Astrocyte (in vitro differentiated cells and primary cell): Measurements from ENCODE around the gene VWA5B1. TPM values are rescaled to one million over a fixed set of nuclear protein-coding genes. Genes with fewer than 3 reads are reported as not detected.
A peak's percentile ranks its signal among the peaks of the same experiment; 100 is the strongest.

Experiments used
- DNase-seq: peaks from one replicate; pipeline ENCODE4 v3.0.0-alpha.2; 2010; ENCODE audit warnings: low read depth
- FAIRE-seq: peaks from 2 replicates; lab custom pipeline; 2011; peaks lifted over from hg19 to GRCh38; lab: Jason Lieb, UNC
- H2AFZ ChIP-seq: 2 replicates; pipeline ENCODE4 v1.6.0; 2012; ENCODE audit warnings: low read depth, low read length, inconsistent platforms
- H3K27ac ChIP-seq: 2 replicates; pipeline ENCODE4 v1.5.1; 2011; ENCODE audit warnings: low read depth, low read length, inconsistent platforms
- H3K27me3 ChIP-seq: 2 replicates; pipeline ENCODE4 v1.6.0; 2011; ENCODE audit warnings: low read length, inconsistent platforms; ENCODE audit not compliant: insufficient read depth
- H3K36me3 ChIP-seq: 2 replicates; pipeline ENCODE4 v1.5.1; 2011; ENCODE audit warnings: low read length, inconsistent platforms; ENCODE audit not compliant: insufficient read depth
- H3K4me1 ChIP-seq: 2 replicates; pipeline ENCODE4 v1.5.1; 2011; ENCODE audit warnings: low read length, inconsistent platforms; ENCODE audit not compliant: insufficient read depth
- H3K4me2 ChIP-seq: 2 replicates; pipeline ENCODE4 v1.6.0; 2012; ENCODE audit warnings: low read length, inconsistent platforms
- H3K4me3 ChIP-seq: 2 replicates; pipeline ENCODE4 v1.5.1; 2011; ENCODE audit warnings: low read depth, mild to moderate bottlenecking, low read length, inconsistent platforms; ENCODE audit not compliant: insufficient read depth
- H3K79me2 ChIP-seq: 2 replicates; pipeline ENCODE4 v1.6.0; 2012; ENCODE audit warnings: mild to moderate bottlenecking, low read length, inconsistent platforms; ENCODE audit not compliant: insufficient read depth
- H3K9ac ChIP-seq: 2 replicates; pipeline ENCODE4 v1.6.0; 2012; ENCODE audit warnings: mild to moderate bottlenecking, low read length, inconsistent platforms
- H3K9me3 ChIP-seq: 2 replicates; pipeline ENCODE4 v1.5.1; 2012; ENCODE audit warnings: low read depth, mild to moderate bottlenecking, low read length, inconsistent platforms; ENCODE audit not compliant: insufficient read depth
- H4K20me1 ChIP-seq: 2 replicates; pipeline ENCODE4 v1.6.0; 2012; ENCODE audit warnings: low read length, inconsistent platforms; ENCODE audit not compliant: insufficient read depth
- H3K27ac Mint-ChIP-seq: one replicate; pipeline ENCODE4 v1.8.0; 2021; ENCODE audit warnings: mild to moderate bottlenecking, mixed read lengths; ENCODE audit not compliant: unreplicated experiment
- H3K27me3 Mint-ChIP-seq: one replicate; pipeline ENCODE4 v1.8.0; 2021; ENCODE audit warnings: low read depth, mixed read lengths; ENCODE audit not compliant: unreplicated experiment
- H3K36me3 Mint-ChIP-seq: one replicate; pipeline ENCODE4 v1.8.0; 2021; ENCODE audit warnings: low read depth, mixed read lengths; ENCODE audit not compliant: unreplicated experiment
- H3K4me1 Mint-ChIP-seq: one replicate; pipeline ENCODE4 v1.8.0; 2021; ENCODE audit warnings: low read depth, mixed read lengths; ENCODE audit not compliant: unreplicated experiment
- H3K4me3 Mint-ChIP-seq: one replicate; pipeline ENCODE4 v1.8.0; 2021; ENCODE audit warnings: mild to moderate bottlenecking, moderate library complexity, mixed read lengths; ENCODE audit not compliant: unreplicated experiment
- H3K9me3 Mint-ChIP-seq: one replicate; pipeline ENCODE4 v1.8.0; 2021; ENCODE audit warnings: mild to moderate bottlenecking, mixed read lengths; ENCODE audit not compliant: unreplicated experiment
- CTCF ChIP-seq: IDR thresholded peaks from 2 replicates; pipeline ENCODE4 v1.5.1; 2011; ENCODE audit warnings: low read depth, mild to moderate bottlenecking, inconsistent platforms, low read length, moderate library complexity; ENCODE audit not compliant: insufficient read depth
- EZH2 ChIP-seq: IDR thresholded peaks from 2 replicates; pipeline ENCODE4 v1.6.1; 2012; ENCODE audit warnings: mild to moderate bottlenecking, low read length, inconsistent platforms; ENCODE audit not compliant: insufficient read depth
- total RNA-seq: library from RNA; stranded (reverse); gene quantifications from 2 replicates; pipeline ENCODE4 v1.2.1, GENCODE V29; 2021

VWA5B1 gene
- total RNA-seq, 1 donor from 2014 or later: not detected

GRCh38 chr1:20400341-20401177 lies 109.9 kb downstream of the VWA5B1 start:
- Histone ChIP-seq H2AFZ (peak overlapping the region; percentile 65), H3K79me2 (no peaks in the 10 kb centered on the region), H3K9me3 (no peaks in the 10 kb centered on the region), H3K4me3 (no peak overlapping the region), H3K27ac (no peak overlapping the region), H3K4me2 (peak overlapping the region; percentile 47), H3K36me3 (no peaks in the 10 kb centered on the region), H4K20me1 (no peaks in the 10 kb centered on the region), H3K9ac (no peak overlapping the region), H3K4me1 (peaks cover 14% of the 10 kb centered on the region), H3K27me3 (peaks cover 12% of the 10 kb centered on the region)
- peaks cover 1% of the 10 kb centered on the region for H3K4me1 Mint-ChIP-seq
- FAIRE-seq (no peak), DNase-seq (peak; percentile 22)
- H3K27ac Mint-ChIP-seq: peak overlapping the region; percentile 62
- peaks cover 73% of the 10 kb centered on the region for H3K27me3 Mint-ChIP-seq
- TF ChIP-seq CTCF (no peak), EZH2 (no peak)
- H3K9me3 Mint-ChIP-seq: peaks cover 5% of the 10 kb centered on the region
- H3K4me3 Mint-ChIP-seq: no peak overlapping the region
- no peaks in the 10 kb centered on the region for H3K36me3 Mint-ChIP-seq

GRCh38 chr1:20401405-20402010 lies 110.8 kb downstream of the VWA5B1 start:
- DNase-seq (no peak), FAIRE-seq (no peak)

More at GRCh38 chr1:20401405-20402010, 110.8 kb downstream of the VWA5B1 start:
- H3K27ac Mint-ChIP-seq: no peak overlapping the region
- Histone ChIP-seq H3K9ac (no peak overlapping the region), H3K4me1 (peaks cover 24% of the 10 kb centered on the region), H2AFZ (no peak overlapping the region), H3K4me3 (no peak overlapping the region), H3K36me3 (no peaks in the 10 kb centered on the region), H3K27ac (no peak overlapping the region), H3K27me3 (peaks cover 8% of the 10 kb centered on the region), H3K4me2 (no peak overlapping the region), H3K9me3 (no peaks in the 10 kb centered on the region), H3K79me2 (no peaks in the 10 kb centered on the region), H4K20me1 (no peaks in the 10 kb centered on the region)
- H3K9me3 Mint-ChIP-seq: peaks cover under 1% of the 10 kb centered on the region
- TF ChIP-seq CTCF (no peak), EZH2 (no peak)
- H3K4me3 Mint-ChIP-seq: no peak overlapping the region
- H3K4me1 Mint-ChIP-seq: peaks cover 7% of the 10 kb centered on the region
- peaks cover 72% of the 10 kb centered on the region for H3K27me3 Mint-ChIP-seq
- H3K36me3 Mint-ChIP-seq: no peaks in the 10 kb centered on the region
